HS-27A (cell line): ENCODE results near the gene TMEM181.
"Not testable (repeated sequence)": the region's sequence is repeated elsewhere in the genome, so short reads cannot be mapped to it uniquely, and the experiment has no call there.

Source experiments
- DNase-seq: peaks from one replicate; pipeline ENCODE4 v3.0.0-alpha.2; 2012; ENCODE audit warnings: low read depth, missing footprints

The TMEM181 gene

GRCh38 chr6:158624684-158625682 is 65.1 kb downstream of the TMEM181 start:
- DNase-seq = no peak

- no peak for DNase-seq
Observed at GRCh38 chr6:158625881-158626305, 66.0 kb downstream of the TMEM181 start.

DNA sequence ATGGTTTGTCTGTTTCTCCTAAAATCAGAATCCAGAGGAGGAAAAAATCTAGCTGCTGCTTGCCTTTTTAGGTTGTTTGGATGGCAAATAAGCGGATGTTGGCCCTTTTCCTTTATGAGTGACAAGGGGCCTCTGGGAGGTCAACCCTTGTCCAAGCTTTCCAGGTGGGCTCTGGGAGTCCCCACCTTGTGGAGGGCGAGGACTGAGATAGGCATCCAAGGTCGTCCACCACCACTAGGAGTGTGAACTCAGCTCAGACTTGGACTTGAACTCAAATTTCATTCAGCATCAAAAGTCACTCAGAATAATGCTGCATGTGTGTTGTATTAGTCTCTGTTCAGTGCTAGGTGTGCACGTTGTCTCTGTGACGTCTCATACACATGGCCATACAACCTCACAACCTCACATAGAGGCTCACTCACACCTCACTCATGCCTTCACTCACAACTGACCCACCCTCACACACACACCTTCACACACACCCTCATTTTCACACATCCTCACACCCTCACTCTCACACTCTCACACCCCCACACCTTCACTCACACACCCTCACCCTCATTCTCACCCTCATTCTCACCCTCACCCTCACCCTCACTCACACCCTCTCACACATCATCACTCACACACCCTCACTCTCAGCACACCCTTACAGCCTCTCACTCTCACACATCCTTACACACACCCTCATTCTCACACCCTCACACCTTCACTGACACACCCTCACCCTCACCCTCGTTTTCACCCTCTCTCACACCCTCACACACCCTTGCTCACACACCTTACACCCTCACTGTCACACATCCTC is 66.7 kb downstream of the TMEM181 start:
- DNase-seq = no peak

- no peak for DNase-seq
Observed at GRCh38 chr6:158627168-158627939, 67.5 kb downstream of the TMEM181 start.

DNA sequence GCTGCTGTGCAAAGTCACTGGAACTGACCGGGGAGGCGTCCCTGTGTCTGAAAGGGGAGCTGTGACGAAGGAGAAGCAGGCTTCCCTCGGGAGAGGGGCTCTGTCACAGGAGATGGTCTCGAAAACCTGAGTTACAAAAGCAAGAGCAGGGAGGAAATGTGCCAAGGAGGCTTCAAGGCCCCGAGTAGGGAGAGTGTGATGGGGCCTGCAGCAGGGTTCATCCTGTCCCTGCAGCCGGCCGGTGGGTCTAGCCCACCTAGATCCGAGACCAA is 68.0 kb downstream of the TMEM181 start:
- no peak for DNase-seq

DNA sequence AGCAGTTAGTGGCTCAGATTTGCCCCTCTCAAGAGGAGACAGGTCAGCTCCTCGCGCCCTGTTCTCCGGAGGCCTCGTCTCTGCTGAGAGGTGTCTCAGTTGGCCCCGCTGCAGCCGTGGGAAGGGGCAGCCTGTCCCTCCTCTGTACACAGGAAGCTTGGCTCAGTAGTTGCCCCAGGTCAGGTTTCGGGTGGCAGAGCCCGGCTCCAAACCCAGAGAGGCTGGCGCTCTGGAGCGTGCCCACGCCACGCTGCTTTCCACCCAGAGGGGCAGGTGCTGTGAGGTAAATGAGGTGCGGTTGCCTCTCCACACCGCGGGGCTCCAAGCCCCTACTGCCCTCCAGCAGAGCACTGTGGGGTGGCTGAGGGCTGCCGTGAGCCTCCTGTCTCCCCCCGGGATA is 68.7 kb downstream of the TMEM181 start:
- no peak for DNase-seq

- no peak for DNase-seq
Observed at GRCh38 chr6:158629367-158630221, 69.7 kb downstream of the TMEM181 start.

GRCh38 chr6:158630938-158631616 is 71.2 kb downstream of the TMEM181 start:
- no peak for DNase-seq

- no peak for DNase-seq
Observed at GRCh38 chr6:158631678-158632537, 72.0 kb downstream of the TMEM181 start.

DNA sequence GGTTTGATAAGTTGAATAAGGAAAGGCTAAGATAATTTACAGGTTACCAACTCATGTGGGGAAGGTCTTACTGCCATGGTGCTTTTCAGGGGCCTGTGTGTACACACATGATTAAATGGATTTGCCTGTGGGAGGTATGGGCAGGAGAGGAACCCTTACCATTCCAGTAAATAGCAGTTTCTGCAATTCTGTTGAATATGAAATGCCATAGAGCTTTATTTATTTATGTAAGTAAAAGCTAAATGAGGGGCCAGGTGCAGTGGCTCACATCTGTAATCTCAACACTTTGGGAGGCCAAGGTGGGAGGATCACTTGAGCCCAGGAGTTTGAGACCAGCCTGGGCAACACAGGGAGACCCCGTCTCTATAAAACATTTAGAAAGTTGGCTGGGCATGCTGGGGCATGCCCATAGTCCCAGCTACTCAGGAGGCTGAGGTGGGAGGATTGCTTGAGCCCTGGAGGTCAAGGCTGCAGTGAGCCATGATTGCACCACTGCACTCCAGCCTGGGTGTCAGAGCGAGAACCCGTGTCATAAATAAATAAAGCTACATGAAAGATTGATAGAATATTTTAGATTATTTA is 72.7 kb downstream of the TMEM181 start:
- DNase-seq = not testable (repeated sequence)

DNA sequence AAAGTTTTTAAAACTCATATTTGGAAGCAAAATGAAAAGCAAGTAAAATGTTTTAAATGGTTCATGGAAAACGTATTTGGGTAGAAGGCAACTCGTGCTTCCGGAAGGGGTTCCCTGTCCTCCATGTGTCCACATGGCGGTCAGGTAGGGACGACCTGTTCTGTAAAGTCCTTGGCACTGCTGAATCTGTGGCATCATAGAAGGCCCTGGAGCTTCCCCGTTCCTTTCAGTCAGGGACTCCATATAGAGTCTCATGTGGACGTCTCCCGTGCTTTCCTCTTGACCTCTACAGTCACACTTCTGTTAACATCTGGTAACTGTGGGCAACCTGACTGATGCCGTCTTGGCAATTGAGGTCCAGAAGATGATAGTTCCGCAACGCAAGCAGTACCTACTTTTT is 73.2 kb downstream of the TMEM181 start:
- DNase-seq = no peak

- no peak for DNase-seq
Observed at GRCh38 chr6:158634695-158635426, 75.0 kb downstream of the TMEM181 start.

DNA sequence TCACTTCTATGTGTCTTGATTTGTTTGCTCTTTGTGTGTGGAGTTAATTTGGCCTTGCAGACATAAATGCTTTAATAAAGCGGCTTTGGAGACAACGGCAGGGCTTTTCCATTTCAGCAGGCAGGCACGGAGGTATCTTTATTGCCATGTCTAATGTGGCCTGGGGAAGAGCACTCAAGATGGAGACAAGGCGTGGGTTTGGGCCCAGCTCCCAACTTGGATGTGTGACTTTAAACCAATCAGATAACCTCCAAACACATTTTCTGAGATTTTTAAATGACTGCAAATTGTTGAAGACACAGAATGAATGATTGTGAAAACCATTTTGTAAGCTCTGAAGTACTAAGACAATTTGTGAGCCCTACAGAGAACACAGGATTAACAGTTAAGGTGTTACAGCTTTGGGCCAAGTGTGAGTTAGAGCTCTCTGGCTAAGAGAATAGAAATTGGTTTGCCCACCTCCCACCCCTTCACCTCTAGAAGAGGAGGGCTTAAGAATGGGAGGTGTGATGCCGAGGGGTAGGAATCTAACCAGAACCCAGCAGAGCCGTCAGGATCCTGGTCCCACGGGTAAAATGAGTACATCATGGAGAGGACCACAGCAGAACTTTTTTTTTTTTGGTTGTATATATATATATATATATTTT is 75.7 kb downstream of the TMEM181 start:
- no peak for DNase-seq

- DNase-seq = no peak
Observed at GRCh38 chr6:158636778-158637177, 76.9 kb downstream of the TMEM181 start.

DNA sequence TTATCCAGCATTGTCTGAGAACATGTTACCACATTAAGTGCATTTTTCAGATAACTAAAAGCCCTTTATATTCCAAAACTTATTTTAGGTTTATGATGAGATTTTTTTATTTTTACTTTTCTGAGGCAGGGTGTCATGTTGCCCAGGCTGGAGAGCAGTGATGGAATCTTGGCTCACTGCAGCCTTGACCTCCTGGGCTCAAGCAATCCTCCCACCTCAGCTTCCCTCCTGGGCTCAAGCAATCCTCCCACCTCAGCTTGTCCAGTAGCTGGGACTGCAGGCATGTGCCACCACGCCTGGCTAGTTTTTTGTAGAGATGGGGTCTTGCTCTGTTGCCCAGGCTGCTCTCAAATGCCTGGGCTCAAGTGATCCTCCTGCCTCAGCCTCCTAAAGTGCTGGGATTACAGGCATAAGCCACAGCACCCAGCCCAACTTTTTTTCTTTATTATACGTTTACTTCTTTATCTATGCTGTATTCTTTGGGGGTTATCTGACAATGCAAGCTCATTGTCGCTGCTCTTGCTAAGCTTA is 78.5 kb downstream of the TMEM181 start:
- DNase-seq = no peak

- DNase-seq = no peak
Observed at GRCh38 chr6:158639056-158639455, 79.2 kb downstream of the TMEM181 start.

DNA sequence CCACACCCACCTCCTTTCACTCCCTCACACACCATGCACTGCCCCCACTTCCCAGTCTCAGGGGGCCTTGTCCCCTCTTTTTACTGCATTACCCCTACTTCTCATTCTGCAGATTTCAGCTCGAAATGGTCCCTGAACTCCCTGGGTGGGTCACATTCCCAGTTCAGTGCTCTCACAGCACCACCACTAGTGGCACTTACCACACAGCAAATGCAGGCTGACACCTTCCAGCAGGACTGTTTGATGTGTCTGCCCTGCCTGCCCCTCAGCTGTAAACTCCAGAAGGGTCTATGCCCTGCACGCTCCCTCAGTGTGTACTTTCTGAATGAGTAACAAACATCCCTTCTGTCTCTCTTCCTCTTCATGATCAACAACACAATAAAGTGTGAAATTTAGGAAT is 80.6 kb downstream of the TMEM181 start:
- no peak for DNase-seq

DNA sequence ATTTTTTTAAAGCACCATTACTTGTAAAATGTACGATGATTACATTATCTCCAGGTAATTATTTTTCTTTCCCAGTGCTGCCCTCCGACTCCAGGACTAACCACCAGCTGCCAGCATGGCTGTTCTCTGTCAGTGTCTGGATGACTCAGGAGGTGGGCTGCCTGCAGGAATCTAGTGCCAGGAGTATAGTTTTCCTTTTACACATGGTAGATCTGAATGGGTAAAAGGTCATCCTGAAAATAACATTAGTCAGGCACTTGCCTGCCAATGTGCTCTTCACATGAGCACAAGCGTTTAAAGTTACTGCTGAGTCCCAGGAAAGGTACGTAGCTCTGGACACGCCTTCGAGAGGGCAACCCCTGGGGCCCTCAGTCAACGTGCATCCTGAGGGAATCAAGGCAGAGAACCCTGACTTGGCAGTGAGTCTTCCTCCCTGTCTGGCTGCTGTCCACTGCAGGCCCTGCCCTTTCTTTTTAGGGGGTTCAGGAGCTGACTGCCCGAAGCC is 82.3 kb downstream of the TMEM181 start:
- DNase-seq = no peak
